Gastroesophageal sphincter (tissue), 4 donors: ENCODE measurements around the gene RNF34. TPM values are rescaled to one million over a fixed set of nuclear protein-coding genes. Genes with fewer than 3 reads are reported as not detected.

Experiments used
- ATAC-seq: fragments of 150-250 bp; one replicate; pipeline ENCODE4 v1.9.1; 2016; ENCODE audit warnings: mild to moderate bottlenecking, moderate library complexity
- H3K27ac ChIP-seq, 4 donors: fragments of 200-600 bp; sonication (generic) in 3 of 4; 1 replicate in 3 of 4; 2 replicates in 1 of 4; pipeline ENCODE4 v1.5.1; 2016 to 2019
- H3K27me3 ChIP-seq: fragments of 200-600 bp; sonication (generic); one replicate; pipeline ENCODE4 v1.5.1; 2019
- H3K36me3 ChIP-seq, 2 donors: fragments of 200-600 bp; sonication (generic); one replicate each; pipeline ENCODE4 v1.5.1; 2019; ENCODE audit warnings: control low read depth in 1 of 2
- H3K4me1 ChIP-seq, 3 donors: fragments of 200-600 bp; sonication (generic); 1 replicate in 2 of 3; 2 replicates in 1 of 3; pipeline ENCODE4 v1.5.1; 2016 to 2019; ENCODE audit warnings: control low read depth in 2 of 3
- H3K4me3 ChIP-seq, 2 donors: fragments of 200-600 bp; sonication (generic); one replicate each; pipeline ENCODE4 v1.5.1; 2019; ENCODE audit warnings: mild to moderate bottlenecking in 1 of 2, moderate library complexity in 1 of 2
- H3K9me3 ChIP-seq, 3 donors: fragments of 200-600 bp; sonication (generic); one replicate each; pipeline ENCODE4 v1.5.1; 2017 to 2019; ENCODE audit warnings: control low read depth in 2 of 3
- EP300 ChIP-seq: sonication (generic); formaldehyde crosslinking; IDR thresholded peaks from one replicate; pipeline ENCODE4 v1.6.1; 2017; ENCODE audit warnings: antibody characterized with exemption, mild to moderate bottlenecking
- POLR2A ChIP-seq, 2 donors: fragments of 450-650 bp; IDR thresholded peaks; one replicate each; pipeline ENCODE4 v1.6.1; 2017; ENCODE audit warnings: antibody characterized with exemption in 2 of 2, mild to moderate bottlenecking in 2 of 2, moderate library complexity in 1 of 2
- POLR2AphosphoS5 ChIP-seq: sonication (generic); formaldehyde crosslinking; IDR thresholded peaks from one replicate; pipeline ENCODE4 v1.6.1; 2017; ENCODE audit warnings: antibody characterized with exemption
- WGBS, 2 donors: methylation state at CpG; one replicate each; pipeline ENCODE4 v1.1.5; 2018; ENCODE audit warnings: low coverage in 1 of 2; 5-methylcytosine and 5-hydroxymethylcytosine counted together
- total RNA-seq, 4 donors: library from RNA; depleted of rRNA; stranded (reverse); fragments of >200 nt; gene quantifications; one replicate each; pipeline ENCODE4 v1.1.0, GENCODE V29; 2016
- TF ChIP-seq, protein P1 (sequence below), 4 experiments: fragments of 200-600 bp in 2 of 4; fragments of 450-650 bp in 2 of 4; sonication (generic) in 1 of 4; IDR thresholded peaks; one replicate each; pipeline ENCODE4 v1.5.1; 2017 to 2019; ENCODE audit warnings: antibody characterized with exemption in 4 of 4, mild to moderate bottlenecking in 2 of 4, moderate library complexity in 2 of 4

RNF34 gene
- total RNA-seq, 4 donors from 2014 or later: 42.5 to 76.0 (median 56.3) TPM

DNA sequence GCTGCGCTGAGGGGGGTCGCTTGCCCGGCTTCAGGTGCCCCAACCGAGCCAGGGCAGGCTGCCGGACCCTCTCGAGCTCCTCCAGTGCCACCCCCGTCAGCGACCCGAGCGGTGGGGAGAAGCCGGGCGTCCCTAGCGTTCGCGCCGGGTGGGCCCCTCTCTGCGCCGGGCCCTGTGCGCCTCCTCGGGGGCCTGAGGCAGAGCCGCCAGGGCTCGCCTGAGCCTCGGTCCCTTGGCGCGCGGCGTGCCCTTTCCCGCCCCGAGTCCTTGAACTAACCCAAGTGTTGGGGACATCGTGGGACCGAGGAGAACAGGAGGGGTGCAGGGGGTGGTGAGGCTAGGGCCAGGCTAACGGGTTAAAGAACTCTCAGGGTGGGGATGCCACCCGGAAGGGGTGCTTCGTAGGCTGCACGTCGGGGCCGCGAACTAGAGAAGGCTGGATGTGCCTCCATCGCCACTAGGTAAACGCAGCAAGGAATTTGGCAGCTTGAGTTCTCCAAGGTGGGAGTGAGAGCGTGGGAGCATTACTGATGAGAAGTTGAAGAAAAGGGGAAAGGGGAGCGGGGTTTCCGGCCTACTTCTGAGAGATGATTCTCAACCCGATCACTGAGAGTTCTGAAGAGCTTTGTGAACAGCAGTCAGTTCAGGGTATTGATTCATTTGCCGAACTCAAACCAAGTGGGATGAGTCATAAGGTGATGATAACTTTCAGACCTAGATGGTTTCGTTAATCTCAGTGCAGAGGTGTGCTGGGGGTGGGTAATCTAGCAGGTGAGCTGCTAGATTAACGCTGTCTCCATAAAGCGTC, 618 bp downstream of the RNF34 start:
- Histone ChIP-seq H3K27me3 (no peaks in the 10 kb centered on the region), H3K4me3 (peak overlapping the region; percentile 83 to 95), H3K9me3 (no peaks in the 10 kb centered on the region), H3K36me3 (peaks cover 0 to 10% of the 10 kb centered on the region in 2 donors), H3K4me1 (peaks cover 0 to 60% (median 14%) of the 10 kb centered on the region in 3 donors), H3K27ac (peak overlapping the region; percentile 79 to 98 (median 94))
- 3 to 4% methylated on average over 9 to 10 of the region's 48 CpGs for WGBS, 2 donors
- ATAC-seq: peak; percentile 56
- TF ChIP-seq, protein P1, sequence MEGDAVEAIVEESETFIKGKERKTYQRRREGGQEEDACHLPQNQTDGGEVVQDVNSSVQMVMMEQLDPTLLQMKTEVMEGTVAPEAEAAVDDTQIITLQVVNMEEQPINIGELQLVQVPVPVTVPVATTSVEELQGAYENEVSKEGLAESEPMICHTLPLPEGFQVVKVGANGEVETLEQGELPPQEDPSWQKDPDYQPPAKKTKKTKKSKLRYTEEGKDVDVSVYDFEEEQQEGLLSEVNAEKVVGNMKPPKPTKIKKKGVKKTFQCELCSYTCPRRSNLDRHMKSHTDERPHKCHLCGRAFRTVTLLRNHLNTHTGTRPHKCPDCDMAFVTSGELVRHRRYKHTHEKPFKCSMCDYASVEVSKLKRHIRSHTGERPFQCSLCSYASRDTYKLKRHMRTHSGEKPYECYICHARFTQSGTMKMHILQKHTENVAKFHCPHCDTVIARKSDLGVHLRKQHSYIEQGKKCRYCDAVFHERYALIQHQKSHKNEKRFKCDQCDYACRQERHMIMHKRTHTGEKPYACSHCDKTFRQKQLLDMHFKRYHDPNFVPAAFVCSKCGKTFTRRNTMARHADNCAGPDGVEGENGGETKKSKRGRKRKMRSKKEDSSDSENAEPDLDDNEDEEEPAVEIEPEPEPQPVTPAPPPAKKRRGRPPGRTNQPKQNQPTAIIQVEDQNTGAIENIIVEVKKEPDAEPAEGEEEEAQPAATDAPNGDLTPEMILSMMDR (IDR thresholded peaks at IDR 0.05): peak in 1 of 4 experiments; percentile 3
- no peak for TF ChIP-seq POLR2AphosphoS5

DNA sequence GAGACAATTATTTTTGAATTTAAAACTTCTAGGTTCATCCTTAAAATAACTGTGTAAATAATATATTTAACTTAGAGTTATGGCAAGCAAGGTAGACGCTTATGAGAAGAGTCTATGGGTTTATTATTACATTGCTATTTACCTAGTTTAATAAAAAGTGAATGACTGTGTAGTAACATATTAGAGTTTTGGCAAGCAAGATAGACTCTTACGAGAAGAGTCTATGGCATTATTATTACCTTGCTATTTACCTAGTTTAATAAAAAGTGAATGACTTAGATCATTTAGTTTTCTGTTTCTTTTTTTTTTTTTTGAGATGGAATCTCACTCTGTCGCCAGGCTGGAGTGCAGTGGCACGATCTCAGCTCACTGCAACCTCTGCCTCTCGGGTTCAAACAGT, 3.8 kb downstream of the RNF34 start:
- H3K4me3 ChIP-seq: no peak overlapping the region
- H3K36me3 ChIP-seq: peaks cover 0 to 20% of the 10 kb centered on the region in 2 donors
- ATAC-seq: no peak
- H3K27me3 ChIP-seq: no peaks in the 10 kb centered on the region
- 81 to 84% methylated on average over 4 to 5 of the region's 5 CpGs for WGBS, 2 donors
- no peak overlapping the region for H3K27ac ChIP-seq
- no peak for TF ChIP-seq POLR2AphosphoS5
- no peak for TF ChIP-seq POLR2A (IDR thresholded peaks at IDR 0.05)
- TF ChIP-seq EP300: no peak
- TF ChIP-seq, protein P1 (IDR thresholded peaks at IDR 0.05): no peak
- H3K4me1 ChIP-seq: peaks cover 0 to 56% (median 13%) of the 10 kb centered on the region in 3 donors
- no peaks in the 10 kb centered on the region for H3K9me3 ChIP-seq

DNA sequence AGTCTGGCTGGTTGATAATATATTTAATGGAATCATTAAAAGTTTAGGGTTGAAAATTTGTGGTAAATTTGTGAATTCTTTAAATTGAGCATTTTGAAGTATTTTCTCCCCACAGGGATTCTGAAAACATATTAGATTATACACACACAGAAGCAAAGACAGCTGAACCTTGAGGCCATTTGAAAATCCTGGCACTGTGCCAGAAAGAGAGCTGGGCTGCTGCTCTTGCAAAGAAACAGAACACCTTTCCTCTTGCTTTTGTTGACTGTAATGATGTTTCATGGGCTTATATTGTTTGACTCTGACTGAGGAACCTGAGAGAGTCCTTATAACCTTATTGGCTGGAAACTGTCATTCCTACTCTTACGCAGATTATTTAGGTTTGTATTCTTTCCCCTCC, 4.8 kb downstream of the RNF34 start:
- peaks cover 0 to 27% of the 10 kb centered on the region in 2 donors for H3K36me3 ChIP-seq
- no peaks in the 10 kb centered on the region for H3K9me3 ChIP-seq
- H3K27ac ChIP-seq: no peak overlapping the region
- WGBS, 2 donors: 86% methylated on average over 1 of the region's 1 CpG; no CpG with 5 or more reads in 1 of the 2 donors
- H3K4me1 ChIP-seq: peaks cover 0 to 49% (median 8%) of the 10 kb centered on the region in 3 donors
- no peaks in the 10 kb centered on the region for H3K27me3 ChIP-seq
- no peak for ATAC-seq
- H3K4me3 ChIP-seq: no peak overlapping the region
- TF ChIP-seq, protein P1 (IDR thresholded peaks at IDR 0.05): no peak
- TF ChIP-seq POLR2A (IDR thresholded peaks at IDR 0.05) (no peak), POLR2AphosphoS5 (no peak), EP300 (no peak)

DNA sequence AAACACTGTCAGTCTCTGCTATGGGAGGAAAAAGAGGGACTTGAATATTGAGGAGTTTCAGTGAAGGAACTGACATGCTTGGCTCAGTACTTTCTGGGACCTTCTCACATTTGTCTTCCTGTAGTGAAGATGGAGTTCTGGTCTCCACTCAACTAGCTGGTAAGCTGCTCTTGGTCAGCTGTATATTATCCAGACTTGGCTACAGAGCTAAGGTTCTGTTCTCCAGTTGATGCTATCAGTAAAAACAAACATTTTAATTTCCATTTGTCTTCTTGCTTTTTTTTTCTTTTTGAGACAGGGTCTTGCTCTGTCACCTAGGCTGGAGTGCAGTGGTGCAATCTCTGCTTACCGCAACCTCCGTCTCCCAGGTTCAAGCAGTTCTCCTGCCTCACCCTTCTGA, 5.3 kb downstream of the RNF34 start:
- 93 to 100% methylated on average over 2 of the region's 2 CpGs for WGBS, 2 donors
- no peak for TF ChIP-seq POLR2A (IDR thresholded peaks at IDR 0.05)
- TF ChIP-seq POLR2AphosphoS5: no peak
- H3K27ac ChIP-seq: no peak overlapping the region

DNA sequence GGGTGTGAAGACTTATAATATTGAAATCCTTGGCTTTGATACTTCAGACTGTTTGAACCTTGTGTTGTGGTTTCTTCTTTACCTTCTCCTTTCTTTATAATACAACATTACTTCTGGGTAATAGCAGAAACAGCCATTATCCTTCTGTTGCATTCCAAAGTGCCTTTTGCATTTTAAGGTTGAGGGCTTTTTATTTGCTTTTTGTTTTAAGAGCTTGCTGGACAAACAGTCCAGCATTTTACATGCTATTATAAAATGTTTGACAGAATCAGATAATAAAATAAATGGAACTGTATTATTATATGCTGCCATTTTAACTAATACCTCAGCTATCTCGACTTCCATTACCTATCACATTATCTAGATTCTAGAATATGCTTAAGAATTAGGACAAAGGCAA, 14.0 kb downstream of the RNF34 start:
- no peak for ATAC-seq
- H3K36me3 ChIP-seq: peaks cover 3 to 43% of the 10 kb centered on the region in 2 donors
- H3K4me3 ChIP-seq: no peak overlapping the region
- 71 to 100% methylated on average over 1 of the region's 1 CpG for WGBS, 2 donors
- H3K9me3 ChIP-seq: no peaks in the 10 kb centered on the region
- no peaks in the 10 kb centered on the region for H3K27me3 ChIP-seq
- TF ChIP-seq POLR2AphosphoS5: no peak
- H3K4me1 ChIP-seq: peaks cover 0 to 7% (median 0%) of the 10 kb centered on the region in 3 donors
- no peak overlapping the region for H3K27ac ChIP-seq

More for the DNA sequence above, 5.3 kb downstream of the RNF34 start:
- no peak overlapping the region for H3K4me3 ChIP-seq
- no peaks in the 10 kb centered on the region for H3K27me3 ChIP-seq
- peaks cover 0 to 49% (median 8%) of the 10 kb centered on the region in 3 donors for H3K4me1 ChIP-seq
- peaks cover 0 to 27% of the 10 kb centered on the region in 2 donors for H3K36me3 ChIP-seq
- no peak for ATAC-seq
- H3K9me3 ChIP-seq: no peaks in the 10 kb centered on the region

DNA sequence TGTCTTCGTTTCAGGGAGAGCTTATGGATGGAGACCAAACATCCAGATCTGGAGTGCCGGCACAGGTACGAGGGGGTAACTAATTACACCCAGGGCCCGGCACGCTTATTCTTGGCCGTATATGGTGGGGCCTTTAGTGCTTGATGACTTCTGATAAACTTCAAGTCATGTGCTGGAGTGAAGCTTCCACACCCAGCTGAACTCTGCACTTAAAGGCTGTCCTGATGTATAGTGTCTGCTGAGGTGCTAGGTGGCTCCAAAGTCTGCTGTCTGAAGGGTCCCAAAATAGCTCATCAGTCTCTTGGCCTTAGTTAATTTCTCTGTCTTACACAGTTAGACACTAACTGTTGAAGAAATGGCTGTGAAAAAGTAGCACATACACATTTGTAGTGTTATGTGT, 17.9 kb downstream of the RNF34 start:
- TF ChIP-seq POLR2AphosphoS5 (no peak), EP300 (no peak), POLR2A (IDR thresholded peaks at IDR 0.05) (no peak)
- TF ChIP-seq, protein P1 (IDR thresholded peaks at IDR 0.05): no peak
- Histone ChIP-seq H3K27me3 (no peaks in the 10 kb centered on the region), H3K27ac (no peak overlapping the region), H3K4me1 (peaks cover 0 to 22% (median 0%) of the 10 kb centered on the region in 3 donors), H3K36me3 (peaks cover 3 to 67% of the 10 kb centered on the region in 2 donors), H3K4me3 (no peak overlapping the region), H3K9me3 (no peaks in the 10 kb centered on the region)
- WGBS, 2 donors: 68% methylated on average over 4 of the region's 6 CpGs; no CpG with 5 or more reads in 1 of the 2 donors
- no peak for ATAC-seq
